H9 (cell line): ENCODE results near the gene CACTIN. TPM values are rescaled to one million over a fixed set of nuclear protein-coding genes. Genes with fewer than 3 reads are reported as not detected.

Source experiments
- DNase-seq: peaks from one replicate; pipeline ENCODE4 v3.0.0-alpha.2; 2017
- H2AFZ ChIP-seq: one replicate; pipeline ENCODE4 v1.6.1; 2013; ENCODE audit warnings: mild to moderate bottlenecking, low read length, control low read depth, moderate library complexity
- H2AK5ac ChIP-seq: 2 replicates; pipeline ENCODE4 v1.6.1; 2013; ENCODE audit warnings: low read length, control low read depth, mixed read lengths; ENCODE audit not compliant: insufficient read length
- H2BK120ac ChIP-seq: one replicate; pipeline ENCODE4 v1.6.1; 2013; ENCODE audit warnings: low read depth, mild to moderate bottlenecking, low read length, control low read depth, inconsistent platforms; ENCODE audit not compliant: poor library complexity, severe bottlenecking
- H2BK12ac ChIP-seq: 2 replicates; pipeline ENCODE4 v1.6.1; 2013; ENCODE audit warnings: low read length, control low read depth, mixed read lengths, low read depth; ENCODE audit not compliant: insufficient read length
- H2BK15ac ChIP-seq: 2 replicates; pipeline ENCODE4 v1.6.1; 2013; ENCODE audit warnings: low read depth, low read length, control low read depth
- H2BK20ac ChIP-seq: one replicate; pipeline ENCODE4 v1.6.1; 2013; ENCODE audit warnings: low read depth, mild to moderate bottlenecking, low read length, control low read depth, inconsistent platforms; ENCODE audit not compliant: poor library complexity, severe bottlenecking
- H2BK5ac ChIP-seq: 2 replicates; pipeline ENCODE4 v1.6.1; 2013; ENCODE audit warnings: low read length, control low read depth, mixed read lengths; ENCODE audit not compliant: insufficient read length
- H3K14ac ChIP-seq: 2 replicates; pipeline ENCODE4 v1.6.1; 2013; ENCODE audit warnings: low read length, control low read depth; ENCODE audit not compliant: insufficient read depth
- H3K18ac ChIP-seq: 2 replicates; pipeline ENCODE4 v1.6.1; 2013; ENCODE audit warnings: low read depth, mild to moderate bottlenecking, mixed read lengths, low read length, control low read depth; ENCODE audit not compliant: insufficient read length
- H3K23ac ChIP-seq: 2 replicates; pipeline ENCODE4 v1.6.1; 2013; ENCODE audit warnings: low read length, control low read depth, mixed read lengths, low read depth; ENCODE audit not compliant: insufficient read length
- H3K23me2 ChIP-seq: 2 replicates; pipeline ENCODE4 v1.6.1; 2013; ENCODE audit warnings: low read depth, mild to moderate bottlenecking, mixed read lengths, low read length, control low read depth; ENCODE audit not compliant: insufficient read length, poor library complexity, severe bottlenecking
- H3K27ac ChIP-seq: 2 replicates; pipeline ENCODE4 v1.5.1; 2013; ENCODE audit warnings: low read length, control low read depth, mixed read lengths, low read depth; ENCODE audit not compliant: insufficient read length
- H3K27me3 ChIP-seq: 2 replicates; pipeline ENCODE4 v1.6.1; 2013; ENCODE audit warnings: low read length, control low read depth, inconsistent platforms; ENCODE audit not compliant: insufficient read depth
- H3K4ac ChIP-seq: 2 replicates; pipeline ENCODE4 v1.6.1; 2013; ENCODE audit warnings: low read depth, mild to moderate bottlenecking, control low read depth, inconsistent platforms, low read length, moderate library complexity
- H3K4me1 ChIP-seq: 2 replicates; pipeline ENCODE4 v1.6.1; 2013; ENCODE audit warnings: low read length, control low read depth, inconsistent platforms; ENCODE audit not compliant: insufficient read depth
- H3K4me2 ChIP-seq: 2 replicates; pipeline ENCODE4 v1.6.1; 2013; ENCODE audit warnings: low read length, control low read depth, mixed read lengths; ENCODE audit not compliant: insufficient read length, insufficient read depth
- H3K56ac ChIP-seq: 2 replicates; pipeline ENCODE4 v1.6.1; 2013; ENCODE audit warnings: low read depth, mild to moderate bottlenecking, mixed read lengths, low read length, control low read depth; ENCODE audit not compliant: insufficient read length
- H3K79me1 ChIP-seq: 2 replicates; pipeline ENCODE4 v1.6.1; 2013; ENCODE audit warnings: low read depth, mild to moderate bottlenecking, moderate library complexity, low read length, control low read depth, inconsistent platforms; ENCODE audit not compliant: insufficient read depth, poor library complexity, severe bottlenecking
- H3K79me2 ChIP-seq: 2 replicates; pipeline ENCODE4 v1.6.1; 2013; ENCODE audit warnings: low read length, control low read depth, inconsistent platforms; ENCODE audit not compliant: insufficient read depth
- H3K9ac ChIP-seq: 2 replicates; pipeline ENCODE4 v1.6.1; 2013; ENCODE audit warnings: low read length, control low read depth, mixed read lengths; ENCODE audit not compliant: insufficient read length; ENCODE audit errors: extremely low read depth
- H3K9me3 ChIP-seq: one replicate; pipeline ENCODE4 v1.6.1; 2013; ENCODE audit warnings: low read depth, low read length, inconsistent platforms; ENCODE audit not compliant: control insufficient read depth
- H3T11ph ChIP-seq: one replicate; pipeline ENCODE4 v1.6.1; 2013; ENCODE audit warnings: mild to moderate bottlenecking, low read length, control low read depth, inconsistent platforms
- H4K20me1 ChIP-seq: one replicate; pipeline ENCODE4 v1.6.1; 2013; ENCODE audit not compliant: control insufficient read depth, insufficient read length, insufficient read depth
- H4K5ac ChIP-seq: 2 replicates; pipeline ENCODE4 v1.6.1; 2013; ENCODE audit warnings: low read depth, mild to moderate bottlenecking, mixed read lengths, low read length, control low read depth; ENCODE audit not compliant: insufficient read length
- H4K8ac ChIP-seq: replicated peaks from 2 replicates; pipeline ENCODE4 v1.6.1; 2013; ENCODE audit warnings: low read length, control low read depth, mixed read lengths, low read depth; ENCODE audit not compliant: insufficient read length
- H4K91ac ChIP-seq: 2 replicates; pipeline ENCODE4 v1.6.1; 2013; ENCODE audit warnings: low read depth, mild to moderate bottlenecking, moderate library complexity, mixed read lengths, low read length, control low read depth; ENCODE audit not compliant: insufficient read length
- H3K27ac Mint-ChIP-seq, 3 experiments: 2 replicates in 2 of 3; 3 replicates in 1 of 3; pipeline ENCODE4 v1.8.0; 2020 to 2021; ENCODE audit warnings: mixed read lengths in 3 of 3, mild to moderate bottlenecking in 1 of 3, moderate library complexity in 1 of 3
- H3K27me3 Mint-ChIP-seq: 2 replicates; pipeline ENCODE4 v1.8.0; 2021; ENCODE audit warnings: low read depth, mild to moderate bottlenecking, moderate library complexity, mixed read lengths
- H3K36me3 Mint-ChIP-seq, 3 experiments: 2 replicates in 2 of 3; 3 replicates in 1 of 3; pipeline ENCODE4 v1.8.0; 2020 to 2021; ENCODE audit warnings: low read depth in 3 of 3, mixed read lengths in 3 of 3; ENCODE audit not compliant: insufficient read depth in 1 of 3
- H3K4me1 Mint-ChIP-seq, 2 experiments: 2 replicates each; pipeline ENCODE4 v1.8.0; 2020; ENCODE audit warnings: mixed read lengths in 2 of 2
- H3K4me3 Mint-ChIP-seq, 2 experiments: 2 replicates in 1 of 2; 3 replicates in 1 of 2; pipeline ENCODE4 v1.8.0; 2020 to 2021; ENCODE audit warnings: mild to moderate bottlenecking in 2 of 2, mixed read lengths in 2 of 2, moderate library complexity in 1 of 2
- H3K9me3 Mint-ChIP-seq, 2 experiments: 2 replicates in 1 of 2; 3 replicates in 1 of 2; pipeline ENCODE4 v1.8.0; 2020; ENCODE audit warnings: mild to moderate bottlenecking in 2 of 2, mixed read lengths in 2 of 2, moderate library complexity in 1 of 2
- CTCF ChIP-seq: fragments of 200-600 bp; sonication (generic); conservative IDR thresholded peaks from 3 replicates; pipeline ENCODE4 v1.8.0; 2021; ENCODE audit warnings: antibody characterized with exemption, mild to moderate bottlenecking
- WGBS: extraction: QIAGEN DNeasy Blood & Tissue Kit; methylation state at CpG from one replicate; pipeline ENCODE4 v1.1.7; 2013; ENCODE audit warnings: missing lambda C conversion rate, low lambda C conversion rate, mixed read lengths; ENCODE audit not compliant: insufficient read length; ENCODE audit errors: extremely low coverage; 5-methylcytosine and 5-hydroxymethylcytosine counted together
- total RNA-seq: library from RNA; stranded (reverse); gene quantifications from 2 replicates; pipeline ENCODE4 v1.2.1, GENCODE V29; 2021

The CACTIN gene
- total RNA-seq, 1 experiment from 2014 or later, result 37.3 TPM

- H2AFZ ChIP-seq, result no peak overlapping the region
- H3K27me3 ChIP-seq, result peaks cover 5% of the 10 kb centered on the region; the same call in 1 of the 2 replicates
- peaks cover 2% of the 10 kb centered on the region for H3K23me2 ChIP-seq
- no peak overlapping the region for H3K4me3 Mint-ChIP-seq
- no peak overlapping the region for H3K23ac ChIP-seq
- no peak for TF ChIP-seq CTCF
- H3K4me1 ChIP-seq, result no peaks in the 10 kb centered on the region; the same call in 1 of the 2 replicates
- H3K56ac ChIP-seq, result no peak overlapping the region
- H4K5ac ChIP-seq, result no peak overlapping the region
- H3K14ac ChIP-seq, result no peak overlapping the region
- H2BK5ac ChIP-seq, result no peak overlapping the region
- no CpG with 5 or more reads among the region's 11 CpGs for WGBS
- peaks cover 4% of the 10 kb centered on the region for H3K27me3 Mint-ChIP-seq
- no peak overlapping the region for H3K18ac ChIP-seq
- H3K9ac ChIP-seq, result no peak overlapping the region
- H3K4ac ChIP-seq, result no peak overlapping the region
- H3K36me3 Mint-ChIP-seq, result peaks cover 0 to 3% (median 0%) of the 10 kb centered on the region in 3 experiments; a peak in 1 of 7 replicates
- no peak overlapping the region for H4K91ac ChIP-seq
- no peak overlapping the region for H2BK12ac ChIP-seq
- no peaks in the 10 kb centered on the region for H4K20me1 ChIP-seq
- H3T11ph ChIP-seq, result no peak overlapping the region
- H3K4me2 ChIP-seq, result no peak overlapping the region
- no peak overlapping the region for H2BK120ac ChIP-seq
- no peak overlapping the region for H2AK5ac ChIP-seq
- no peak for DNase-seq
- no peak overlapping the region for H3K27ac ChIP-seq
- no peak overlapping the region for H2BK20ac ChIP-seq
- H3K79me1 ChIP-seq, result no peaks in the 10 kb centered on the region
- no peaks in the 10 kb centered on the region for H3K9me3 ChIP-seq
- no peak overlapping the region for H2BK15ac ChIP-seq
- no peak overlapping the region for H4K8ac ChIP-seq
- peaks cover 0 to 4% of the 10 kb centered on the region in 2 experiments; a peak in 1 of 5 replicates for H3K9me3 Mint-ChIP-seq
- H3K27ac Mint-ChIP-seq, result no peak overlapping the region
- no peaks in the 10 kb centered on the region for H3K79me2 ChIP-seq
- peaks cover 12% of the 10 kb centered on the region in 2 experiments for H3K4me1 Mint-ChIP-seq
These were observed 21.6 kb downstream of the CACTIN start for GRCh38 chr19:3604987-3605343.
